Heart right ventricle (tissue), 16 donors: ENCODE data around the gene CDH15. TPM values are rescaled to one million over a fixed set of nuclear protein-coding genes. Genes with fewer than 3 reads are reported as not detected.

Source experiments
- ATAC-seq, 8 donors: fragments of 200-7000 bp; cut with Tn5 transposase; one replicate each; pipeline ENCODE4 v1.9.1; 2020; ENCODE audit warnings: mild to moderate bottlenecking in 8 of 8, moderate library complexity in 8 of 8, moderate number of reproducible peaks in 1 of 8
- DNase-seq, 2 donors: peaks; one replicate each; pipeline ENCODE4 v3.0.0-alpha.2; 2020
- H3K27ac ChIP-seq, 10 donors: fragments of 200-600 bp; sonication (generic) in 2 of 10; one replicate each; pipeline versions ENCODE4 v1.5.0 to v1.8.0; 2020 to 2022; ENCODE audit warnings: mild to moderate bottlenecking in 3 of 10
- H3K27me3 ChIP-seq, 7 donors: fragments of 200-600 bp; one replicate each; pipeline ENCODE4 v1.8.0; 2021 to 2022; ENCODE audit warnings: mild to moderate bottlenecking in 2 of 7
- H3K36me3 ChIP-seq, 9 donors: fragments of 200-600 bp; sonication (generic) in 1 of 9; one replicate each; pipeline versions ENCODE4 v1.5.0 to v1.8.0; 2020 to 2022; ENCODE audit warnings: mild to moderate bottlenecking in 2 of 9
- H3K4me1 ChIP-seq, 9 donors: fragments of 200-600 bp; sonication (generic) in 1 of 9; one replicate each; pipeline versions ENCODE4 v1.5.0 to v1.8.0; 2020 to 2022; ENCODE audit warnings: mild to moderate bottlenecking in 4 of 9
- H3K4me3 ChIP-seq, 10 donors: fragments of 200-600 bp; sonication (generic) in 2 of 10; one replicate each; pipeline versions ENCODE4 v1.5.0 to v1.8.0; 2020 to 2022; ENCODE audit warnings: mild to moderate bottlenecking in 7 of 10, moderate library complexity in 2 of 10
- H3K9me3 ChIP-seq, 11 donors: fragments of 200-600 bp in 10 of 11; sonication (generic) in 2 of 11; one replicate each; pipeline versions ENCODE4 v1.5.0 to v1.8.0; 2013 to 2022; ENCODE audit warnings: mild to moderate bottlenecking in 2 of 11, control low read depth in 1 of 11, moderate library complexity in 1 of 11
- CTCF ChIP-seq, 9 donors: fragments of 200-600 bp; sonication (generic) in 2 of 9; IDR thresholded peaks; one replicate each; pipeline versions ENCODE4 v1.5.0 to v1.8.0; 2021 to 2022; ENCODE audit warnings: antibody characterized with exemption in 9 of 9, mild to moderate bottlenecking in 5 of 9, moderate library complexity in 1 of 9
- WGBS, 2 donors: extraction: QIAGEN DNeasy Blood & Tissue Kit; methylation state at CpG; one replicate each; pipeline ENCODE4 v1.1.7; 2013; ENCODE audit warnings: inconsistent platforms in 1 of 2; 5-methylcytosine and 5-hydroxymethylcytosine counted together
- intact Hi-C, 10 donors: fragments of 100-400 bp; cut with DNase I; formaldehyde crosslinking; loops; one replicate each; pipeline versions ENCODE4 v1.11.1 to v1.14.2; 2022
- long read RNA-seq, 3 donors: library from polyadenylated mRNA; unstranded; transcript quantifications; one replicate each; pipeline ENCODE4 v2.0.0, GENCODE V29; 2020 to 2021
- polyA plus RNA-seq, 2 donors: library from polyadenylated mRNA; stranded (reverse); fragments of 200-250 nt; gene quantifications; one replicate each; pipeline ENCODE4 v1.2.3, GENCODE V29; 2013
- total RNA-seq, 10 donors: library from RNA; stranded (reverse); fragmentation: NEBNext Ultra II Directional in 3 of 10; extraction: Animal tissue kit (Norgen Biotek cat#: 25700) in 3 of 10; gene quantifications; one replicate each; pipeline versions ENCODE4 v1.2.1 to v1.2.4, GENCODE V29; 2021 to 2023
- donor health status: Arrhythmogenic right ventricular cardiomyopathy.
- donor health status: ischemic (EF 13 %, LVEDD 7.1; RV severe dilation, severe dysfunction).
- donor health status: healthy with polysubstance abuse.
- donor health status: DM: no; HTN: yes; CAD: no.
- donor health status: DM: no; HTN: no; CAD: no.
- donor health status: ischemic (EF 25% LVEDD 6.9; RV normal size, moderate dysfunction).
- donor health status: ischemic (EF 25% LVEDD 5.7; RV mildly dilated, moderate dysfunction).
- donor health status: healthy.
- donor health status: DM: yes; HTN: yes; CAD: no.
- donor health status: Ischemic cardiomyopathy.
- donor health status: ischemic (EF 35%, LVEDD 5.7; RV mildly dilated, moderate dysfunction).
- donor health status: nonischemic (EF 11% LVEDD 7.7; RV severe dilation, severe dysfunction).
- donor health status: DM: yes; HTN: yes; CAD: no.
- donor health status: PGD.
- donor health status: ischemic (EF 29% LVEDD 5.4; RV normal size, mild dysfunction).
- donor health status: nonischemic (EF 23%, LVEDD 6.1; RV moderate dilation, normal function).

The CDH15 gene
- total RNA-seq (under 1 TPM in 2 of 10 donors, not detected in 8; 0.08 to 0.16 TPM), polyA plus RNA-seq (under 1 TPM in 1 of 2 donors, not detected in 1; 0.45 TPM)
- long read RNA-seq, donor 1: 0 reads
- long read RNA-seq, donor 2: 0 reads
- long read RNA-seq, donor 3: 0 reads

GRCh38 chr16:89171216-89172170 lies at the start of gene CDH15:
CDH15 (plus strand) TSS chr16:89171748; CDS start chr16:89171832, 84 bp downstream.
- peaks cover 0 to 25% (median 17%) of the 10 kb centered on the region in 9 donors for H3K4me1 ChIP-seq
- 7% methylated on average over 66 to 73 of the region's 74 CpGs for WGBS, 2 donors
- H3K27ac ChIP-seq: no peak within 1 kb of the TSS
- peak within 1 kb of the TSS in 9 of 10 donors; percentile 0 to 45 (median 31) for H3K4me3 ChIP-seq
- no peaks in the 10 kb centered on the region for H3K36me3 ChIP-seq
- DNase-seq (peak; percentile 83 to 90), ATAC-seq (peak; percentile 88 to 92 (median 92))
- H3K9me3 ChIP-seq: no peaks in the 10 kb centered on the region
- intact Hi-C loops: loop anchor here in 3 of 10 donors (5.0 to 10.0 kb wide), 3 partner anchors 354 to 359 kb away; partner anchors contain the start of gene APRT (in 2 of the 3)
- TF ChIP-seq CTCF (IDR thresholded peaks at IDR 0.05): no peak
- peaks cover 14 to 73% (median 62%) of the 10 kb centered on the region in 7 donors for H3K27me3 ChIP-seq

- peaks cover 0 to 9% (median 0%) of the 10 kb centered on the region in 9 donors for H3K4me1 ChIP-seq
- no peak overlapping the region for H3K27ac ChIP-seq
- 88 to 89% methylated on average over 11 of the region's 11 CpGs for WGBS, 2 donors
- ATAC-seq: no peak
- no peaks in the 10 kb centered on the region for H3K27me3 ChIP-seq
- peaks cover 0 to 89% (median 19%) of the 10 kb centered on the region in 9 donors for H3K36me3 ChIP-seq
- H3K9me3 ChIP-seq: peaks cover 0 to 13% (median 0%) of the 10 kb centered on the region in 11 donors
- no peak overlapping the region for H3K4me3 ChIP-seq
- intact Hi-C loops: no loop called here
- no peak for TF ChIP-seq CTCF (IDR thresholded peaks at IDR 0.05)
- peak in 1 of 2 donors; percentile 2 for DNase-seq
Observed at GRCh38 chr16:89122322-89122851, 49.2 kb upstream of the CDH15 start.

- peak in 1 of 2 donors; percentile 3 for DNase-seq
- Histone ChIP-seq H3K4me1 (peaks cover 0 to 9% (median 0%) of the 10 kb centered on the region in 9 donors), H3K36me3 (peaks cover 0 to 82% (median 18%) of the 10 kb centered on the region in 9 donors), H3K9me3 (peaks cover 0 to 13% (median 0%) of the 10 kb centered on the region in 11 donors), H3K27ac (no peak overlapping the region), H3K27me3 (no peaks in the 10 kb centered on the region), H3K4me3 (no peak overlapping the region)
- no peak for TF ChIP-seq CTCF (IDR thresholded peaks at IDR 0.05)
- ATAC-seq: no peak
- intact Hi-C loops: no loop called here
- 88 to 91% methylated on average over 25 of the region's 25 CpGs for WGBS, 2 donors
Observed at GRCh38 chr16:89123001-89123830, 48.3 kb upstream of the CDH15 start.

GRCh38 chr16:89123831-89124100 lies 47.8 kb upstream of the CDH15 start:
- no peaks in the 10 kb centered on the region for H3K27me3 ChIP-seq
- TF ChIP-seq CTCF (IDR thresholded peaks at IDR 0.05): no peak
- WGBS, 2 donors: 95% methylated on average over 12 of the region's 12 CpGs
- peaks cover 0 to 13% (median 0%) of the 10 kb centered on the region in 11 donors for H3K9me3 ChIP-seq
- peaks cover 0 to 82% (median 18%) of the 10 kb centered on the region in 9 donors for H3K36me3 ChIP-seq
- no peak overlapping the region for H3K27ac ChIP-seq
- ATAC-seq (no peak), DNase-seq (peak in 1 of 2 donors; percentile 2)
- intact Hi-C loops: no loop called here
- peaks cover 0 to 7% (median 0%) of the 10 kb centered on the region in 9 donors for H3K4me1 ChIP-seq
- H3K4me3 ChIP-seq: no peak overlapping the region
